ACC112 (cell line): ENCODE data around the gene ATAD3B.
"Not testable (repeated sequence)": the region's sequence is repeated elsewhere in the genome, so short reads cannot be mapped to it uniquely, and the experiment has no call there.

ENCODE experiments used
- H2AFZ ChIP-seq: fragments of 200-600 bp; sonication (generic); one replicate; pipeline ENCODE4 v1.6.0; 2017; ENCODE audit warnings: antibody characterized with exemption, low read length; ENCODE audit not compliant: unreplicated experiment
- H3K27ac ChIP-seq: fragments of 200-600 bp; sonication (generic); 2 replicates; pipeline ENCODE4 v1.5.1; 2014; ENCODE audit warnings: low read depth, mild to moderate bottlenecking, antibody characterized with exemption, low read length, moderate library complexity
- H3K27me3 ChIP-seq: fragments of 200-600 bp; sonication (generic); 2 replicates; pipeline ENCODE4 v1.6.1; 2014; ENCODE audit warnings: mild to moderate bottlenecking, antibody characterized with exemption, low read length, moderate library complexity, mixed read lengths; ENCODE audit not compliant: insufficient read depth
- H3K36me3 ChIP-seq: fragments of 200-600 bp; sonication (generic); 2 replicates; pipeline ENCODE4 v1.6.1; 2016; ENCODE audit warnings: mild to moderate bottlenecking, antibody characterized with exemption, low read length, moderate library complexity, mixed read lengths; ENCODE audit not compliant: insufficient read depth
- H3K4me1 ChIP-seq: fragments of 200-600 bp; sonication (generic); one replicate; pipeline ENCODE4 v1.6.1; 2016; ENCODE audit warnings: low read length, mixed read lengths; ENCODE audit not compliant: insufficient read depth, unreplicated experiment, control insufficient read depth
- H3K4me3 ChIP-seq: fragments of 200-600 bp; sonication (generic); 2 replicates; pipeline ENCODE4 v1.5.1; 2014; ENCODE audit warnings: mild to moderate bottlenecking, low read depth, low read length
- H3K79me2 ChIP-seq: fragments of 200-600 bp; sonication (generic); one replicate; pipeline ENCODE4 v1.6.0; 2016; ENCODE audit warnings: low read length; ENCODE audit not compliant: control insufficient read depth, unreplicated experiment, insufficient read depth

The ATAD3B gene

DNA sequence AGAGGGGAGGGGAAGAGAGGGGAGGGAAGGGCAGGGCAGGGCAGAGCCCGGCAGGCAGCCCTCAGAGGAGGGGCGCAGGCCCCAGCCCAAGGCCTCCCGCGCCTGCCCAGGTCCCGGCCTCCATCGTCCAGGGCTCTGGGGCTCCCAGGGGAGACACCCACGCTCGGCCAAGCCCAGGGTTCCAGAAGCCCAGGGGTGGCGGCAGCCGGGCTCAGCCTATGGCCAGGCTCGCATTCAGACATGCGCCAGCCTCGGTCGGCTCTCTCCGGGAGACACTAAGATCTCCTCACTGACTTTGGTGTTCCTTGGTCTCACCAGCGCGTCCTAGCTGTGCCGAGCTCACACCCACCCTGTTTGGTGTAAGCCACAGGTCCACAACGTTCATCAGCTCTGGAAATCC is 43.4 kb upstream of the ATAD3B start:
- H3K36me3 ChIP-seq, result no peaks in the 10 kb centered on the region
- no peaks in the 10 kb centered on the region for H3K27me3 ChIP-seq
- H3K79me2 ChIP-seq, result no peaks in the 10 kb centered on the region
- H3K27ac ChIP-seq, result no peak overlapping the region
- peaks cover 16% of the 10 kb centered on the region for H3K4me1 ChIP-seq
- H2AFZ ChIP-seq, result no peak overlapping the region
- H3K4me3 ChIP-seq, result no peak overlapping the region

DNA sequence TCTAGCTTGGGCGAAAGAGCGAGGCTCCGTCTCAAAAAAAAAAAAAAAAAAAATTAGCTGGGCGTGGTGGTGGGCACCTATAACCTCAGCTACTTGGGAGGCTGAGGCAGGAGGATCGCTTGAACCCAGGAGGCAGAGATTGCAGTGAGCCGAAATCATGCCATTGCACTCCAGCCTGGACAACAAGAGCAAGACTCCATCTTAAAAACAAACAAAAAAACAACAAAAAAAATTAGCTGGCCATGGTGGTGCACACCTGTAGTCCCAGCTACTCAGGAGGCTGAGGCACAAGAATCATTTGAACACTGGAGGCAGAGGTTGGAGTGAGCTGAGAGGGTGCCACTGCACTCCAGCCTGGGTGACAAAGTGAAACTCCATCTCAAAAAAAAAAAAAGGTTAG is 42.6 kb upstream of the ATAD3B start:
- not testable (repeated sequence) for H3K4me3 ChIP-seq, H2AFZ ChIP-seq, H3K27me3 ChIP-seq, H3K79me2 ChIP-seq, H3K27ac ChIP-seq, H3K36me3 ChIP-seq
- peaks cover 19% of the 10 kb centered on the region for H3K4me1 ChIP-seq

DNA sequence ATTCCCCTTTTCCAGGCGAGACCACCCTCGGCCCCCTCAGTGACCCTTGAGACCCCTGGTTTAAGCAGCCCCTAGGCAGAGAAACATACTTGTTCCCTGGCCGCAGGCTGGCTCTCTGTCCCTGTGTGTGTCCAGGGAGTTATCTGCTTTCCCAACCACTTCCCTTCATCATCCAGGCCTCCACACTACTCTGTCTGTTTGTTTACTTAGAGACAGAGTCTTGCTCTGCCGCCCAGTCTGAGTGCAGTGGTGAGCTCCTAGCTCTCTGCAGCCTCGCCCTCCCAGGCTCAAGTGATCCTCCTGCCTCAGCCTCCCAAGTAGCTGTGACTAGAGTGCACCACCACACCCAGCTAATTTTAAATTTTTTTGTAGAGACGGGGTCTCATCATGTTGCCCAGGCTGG is 41.9 kb upstream of the ATAD3B start:
- Histone ChIP-seq H3K4me1 (peaks cover 19% of the 10 kb centered on the region), H3K36me3 (no peaks in the 10 kb centered on the region), H2AFZ (no peak overlapping the region), H3K79me2 (no peaks in the 10 kb centered on the region), H3K27ac (no peak overlapping the region), H3K27me3 (no peaks in the 10 kb centered on the region), H3K4me3 (no peak overlapping the region)

DNA sequence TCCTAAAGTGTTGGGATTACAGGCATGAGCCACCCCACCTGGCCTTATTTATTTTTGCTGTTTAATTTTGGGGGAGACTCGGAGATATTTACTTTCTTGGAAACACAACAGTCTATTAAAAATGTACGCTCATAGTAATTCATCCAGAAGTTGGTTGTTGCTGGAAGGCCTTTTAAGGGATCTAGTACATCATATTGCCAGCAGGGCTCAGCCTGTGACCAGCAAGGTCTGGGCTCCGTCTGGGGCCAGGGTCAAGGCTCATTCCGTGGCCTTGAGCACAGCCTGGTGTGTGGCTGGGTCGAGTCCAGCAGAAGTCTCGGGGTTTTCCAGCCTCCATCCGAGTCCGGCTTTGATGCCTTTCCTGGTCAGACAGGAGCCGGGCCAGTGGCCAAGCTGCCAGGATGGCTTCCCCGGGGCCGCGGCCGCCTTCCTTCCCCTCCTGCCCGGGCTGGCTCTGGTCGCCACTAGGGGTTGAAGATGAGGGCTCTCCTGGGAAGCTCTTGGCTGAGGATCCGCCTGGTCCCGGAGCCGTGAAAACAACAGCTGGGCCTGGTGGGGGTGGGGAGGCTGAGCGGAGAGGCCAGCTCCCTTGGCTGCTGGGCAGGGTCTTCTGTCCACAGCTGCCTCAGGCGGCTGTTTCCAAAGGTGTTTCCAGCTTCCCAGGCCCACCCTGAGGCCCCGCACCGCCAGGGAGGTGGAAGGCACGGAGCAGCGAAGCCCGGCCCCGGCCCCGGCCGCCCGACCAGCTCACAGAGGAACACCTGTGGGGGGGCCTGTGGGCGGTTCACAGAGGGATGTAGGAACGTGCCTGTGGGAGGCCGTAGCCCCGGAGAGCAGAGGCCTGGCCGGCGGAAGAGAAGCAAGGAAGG is 41.2 kb upstream of the ATAD3B start:
- Histone ChIP-seq H3K27ac (no peak overlapping the region), H3K4me1 (peaks cover 19% of the 10 kb centered on the region), H3K36me3 (no peaks in the 10 kb centered on the region), H3K4me3 (no peak overlapping the region), H2AFZ (peak overlapping the region; percentile 23), H3K79me2 (no peaks in the 10 kb centered on the region), H3K27me3 (peaks cover 4% of the 10 kb centered on the region; the same call in 1 of the 2 replicates)

DNA sequence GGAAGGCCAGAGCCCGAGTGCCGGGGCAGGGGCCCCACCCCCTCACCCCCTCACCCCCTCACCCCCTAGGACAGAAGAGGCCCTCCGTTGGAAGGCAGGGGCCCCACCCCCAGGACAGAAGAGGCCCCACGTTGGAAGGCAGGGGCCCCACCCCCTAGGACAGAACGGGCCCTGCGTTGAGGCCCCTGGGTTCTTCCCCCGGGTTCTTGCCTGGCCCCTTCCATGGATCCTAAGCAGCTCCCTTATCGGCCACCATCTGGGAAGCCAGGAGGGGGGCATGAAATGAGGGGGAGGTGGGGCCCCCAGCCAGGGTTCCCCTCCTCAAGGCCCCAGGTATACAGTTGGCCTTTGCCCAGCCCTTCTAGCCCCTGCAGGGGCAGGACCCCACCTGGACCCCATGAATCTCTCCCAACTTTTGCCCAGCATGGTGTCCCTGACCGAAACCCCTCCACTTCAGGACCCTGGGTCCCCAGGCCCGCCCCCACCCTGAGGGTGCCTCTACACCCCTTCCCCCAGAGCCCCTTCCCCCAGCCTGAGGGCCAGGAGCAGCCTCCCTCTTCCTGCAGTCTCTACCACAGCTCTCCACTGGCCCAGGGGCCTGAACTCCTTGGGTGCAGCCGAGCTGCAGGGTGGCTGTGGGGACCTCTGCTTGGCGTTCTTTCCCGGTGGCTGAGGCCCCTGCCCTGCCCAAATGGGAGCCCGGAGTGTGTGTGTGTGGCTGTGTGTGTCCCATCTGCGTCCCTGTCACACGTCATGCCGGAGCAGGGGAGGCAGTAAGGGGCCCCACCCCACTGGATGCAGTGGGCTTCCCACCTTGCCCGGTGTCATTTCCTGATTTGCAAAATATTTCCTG is 40.3 kb upstream of the ATAD3B start:
- Histone ChIP-seq H3K27me3 (peaks cover 8% of the 10 kb centered on the region; the same call in 1 of the 2 replicates), H3K36me3 (no peaks in the 10 kb centered on the region), H2AFZ (no peak overlapping the region), H3K27ac (no peak overlapping the region), H3K4me1 (peaks cover 19% of the 10 kb centered on the region), H3K79me2 (no peaks in the 10 kb centered on the region), H3K4me3 (no peak overlapping the region)

DNA sequence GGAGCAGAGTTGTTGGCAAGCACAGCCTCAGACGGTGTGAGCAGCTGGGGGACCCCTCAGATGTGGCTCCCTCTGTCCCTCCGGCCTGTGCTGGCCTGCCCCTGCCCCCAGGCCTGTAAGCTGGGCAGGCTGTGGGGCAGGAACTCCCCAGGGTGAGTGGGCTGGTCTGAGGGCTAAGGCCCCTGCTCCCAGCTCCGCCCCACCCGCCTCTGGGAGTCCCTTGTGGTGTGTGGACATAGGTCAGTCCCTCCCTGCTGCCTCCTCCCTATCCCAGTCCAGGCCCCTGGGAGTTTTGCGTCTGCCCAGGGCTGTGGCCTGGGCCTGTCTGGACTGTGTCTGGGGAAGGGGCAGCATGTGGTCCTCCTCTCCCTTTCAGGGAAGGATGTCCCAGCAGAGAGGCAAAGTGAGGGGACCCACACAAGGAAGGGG is 39.7 kb upstream of the ATAD3B start:
- Histone ChIP-seq H3K27me3 (peaks cover 13% of the 10 kb centered on the region; the same call in 1 of the 2 replicates), H3K79me2 (no peaks in the 10 kb centered on the region), H3K27ac (no peak overlapping the region), H2AFZ (no peak overlapping the region), H3K4me3 (no peak overlapping the region), H3K36me3 (no peaks in the 10 kb centered on the region), H3K4me1 (peaks cover 19% of the 10 kb centered on the region)

DNA sequence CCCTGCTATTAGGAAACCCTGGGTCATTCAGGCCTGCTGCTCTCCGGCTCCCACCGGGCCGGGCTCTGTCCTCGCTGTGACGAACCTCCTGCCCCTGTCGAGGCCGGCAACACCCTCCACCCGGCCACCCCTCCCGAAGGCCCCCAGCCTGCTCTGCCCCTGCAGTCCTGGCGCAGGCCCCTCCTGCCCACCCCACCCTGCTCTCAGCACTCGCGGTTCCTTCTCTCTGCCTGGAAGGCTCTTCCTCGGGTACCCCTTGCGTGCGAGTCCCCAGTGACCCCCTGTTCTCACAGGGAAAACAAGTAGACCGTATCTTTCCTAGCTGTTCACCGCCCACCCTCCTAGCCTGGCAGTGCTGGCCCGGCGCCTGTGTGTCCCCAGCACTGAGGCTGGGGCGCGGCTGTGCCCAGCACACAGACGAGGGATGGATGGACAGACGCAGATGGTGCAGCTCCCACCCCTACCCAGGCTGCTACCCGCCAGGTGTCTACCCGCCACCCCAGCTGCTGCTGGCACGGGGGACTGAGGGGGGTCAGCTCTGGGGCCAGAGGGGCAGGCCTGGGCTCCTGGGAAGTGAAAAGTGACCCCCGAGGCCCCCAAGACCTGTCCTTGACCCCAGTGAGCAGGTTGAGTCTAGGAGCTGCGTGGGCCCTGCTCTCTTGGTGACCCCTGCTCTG is 39.2 kb upstream of the ATAD3B start:
- no peak overlapping the region for H3K27ac ChIP-seq
- no peak overlapping the region for H3K4me3 ChIP-seq
- H2AFZ ChIP-seq, result no peak overlapping the region
- H3K4me1 ChIP-seq, result peaks cover 19% of the 10 kb centered on the region
- peaks cover 13% of the 10 kb centered on the region; the same call in 1 of the 2 replicates for H3K27me3 ChIP-seq
- no peaks in the 10 kb centered on the region for H3K79me2 ChIP-seq
- H3K36me3 ChIP-seq, result no peaks in the 10 kb centered on the region

DNA sequence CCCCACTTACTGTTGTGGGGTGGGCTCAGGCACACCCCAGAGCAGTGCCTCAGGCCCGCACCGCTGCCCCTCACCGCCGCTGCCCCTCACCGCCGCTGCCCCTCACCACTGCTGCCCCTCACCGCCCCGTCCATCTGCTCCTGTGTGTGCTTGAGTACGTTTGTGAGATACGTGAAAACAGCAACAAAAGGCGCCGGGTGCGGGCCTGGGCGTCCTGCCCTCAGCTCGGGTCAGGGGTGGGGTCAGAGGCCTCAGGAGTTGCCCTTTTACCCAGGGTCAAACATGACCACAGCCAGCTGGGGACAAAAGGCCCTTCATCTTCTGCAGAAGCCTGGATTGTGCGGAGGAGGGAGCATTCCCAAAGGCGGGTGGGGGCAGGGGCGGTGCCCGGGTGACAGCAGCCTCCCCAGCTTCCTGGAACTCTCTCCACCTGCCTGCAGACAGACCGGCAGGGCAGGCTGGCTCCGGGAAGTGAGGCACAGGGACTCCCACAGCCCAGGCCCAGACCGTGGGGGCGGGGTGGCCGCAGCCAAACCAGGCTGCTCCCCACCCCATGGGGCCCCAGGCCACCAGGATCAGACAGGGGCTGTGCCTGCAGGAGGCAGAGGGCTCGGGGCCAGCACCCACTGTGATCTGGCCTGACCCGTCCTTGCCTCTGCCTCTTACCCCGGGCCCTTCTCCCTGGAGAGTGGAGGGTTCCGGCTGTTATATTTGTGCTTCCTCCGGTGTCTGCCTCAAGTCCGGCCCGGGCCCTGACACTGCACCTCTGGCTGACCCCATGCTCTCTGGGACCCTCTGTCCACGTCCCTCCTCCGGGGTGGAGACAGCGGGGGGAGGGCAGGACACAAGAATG is 38.4 kb upstream of the ATAD3B start:
- peaks cover 19% of the 10 kb centered on the region for H3K4me1 ChIP-seq
- H3K4me3 ChIP-seq, result no peak overlapping the region
- no peaks in the 10 kb centered on the region for H3K36me3 ChIP-seq
- H3K27ac ChIP-seq, result no peak overlapping the region
- H3K27me3 ChIP-seq, result peaks cover 13% of the 10 kb centered on the region; the same call in 1 of the 2 replicates
- no peaks in the 10 kb centered on the region for H3K79me2 ChIP-seq
- no peak overlapping the region for H2AFZ ChIP-seq

DNA sequence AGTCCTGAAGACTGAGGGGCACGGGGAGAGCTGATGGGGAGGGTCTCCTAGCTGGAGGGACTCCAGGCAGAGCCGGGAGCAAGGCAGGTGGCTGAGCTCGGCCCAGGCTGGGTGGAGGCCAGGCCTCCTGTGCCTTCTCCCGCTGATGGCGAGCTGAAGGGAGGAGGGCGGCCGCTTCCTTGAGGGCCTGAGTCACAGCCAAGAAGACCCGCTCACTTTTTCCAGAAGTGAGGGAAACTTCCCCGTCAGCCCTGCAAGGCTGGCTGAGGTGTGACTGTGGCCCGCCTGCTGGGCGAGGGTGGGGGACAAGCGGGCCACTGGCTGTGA is 37.8 kb upstream of the ATAD3B start:
- peaks cover 17% of the 10 kb centered on the region; the same call in 1 of the 2 replicates for H3K27me3 ChIP-seq
- H2AFZ ChIP-seq, result no peak overlapping the region
- H3K4me1 ChIP-seq, result peaks cover 19% of the 10 kb centered on the region
- H3K79me2 ChIP-seq, result no peaks in the 10 kb centered on the region
- no peaks in the 10 kb centered on the region for H3K36me3 ChIP-seq
- H3K27ac ChIP-seq, result no peak overlapping the region
- H3K4me3 ChIP-seq, result no peak overlapping the region
